ENCODE data around the gene MAP3K8. TPM values are rescaled to one million over a fixed set of nuclear protein-coding genes. Genes with fewer than 3 reads are reported as not detected.

MAP3K8 gene
- total and polyA plus RNA-seq, 2 of the 8 experiments (the other 6 are each of a cell fraction or from before 2014, with no cell fraction given) = 5.6 to 6.0 TPM

- no peak for TF ChIP-seq TBP (IDR thresholded peaks at IDR 0.05; ENCODE audit: low read depth, low read length)
- no peak for TF ChIP-seq ZNF274 (IDR thresholded peaks at IDR 0.05; ENCODE audit: borderline replicate concordance, extremely low read depth, low read length)
- no peak for TF ChIP-seq ATF3 (IDR thresholded peaks at IDR 0.05; ENCODE audit: insufficient read depth, low read depth, low read length)
Observed at GRCh38 chr10:30443049-30443448, 9.1 kb downstream of the MAP3K8 start (continued).

All from H1 (cell line).